ENCODE measurements around the gene BGLAP.

Gene BGLAP

GRCh38 chr1:156259805-156260204 is 17.8 kb downstream of the BGLAP start:
- DNase-seq: no peak

GRCh38 chr1:156260896-156261295 is 18.9 kb downstream of the BGLAP start:
- DNase-seq: no peak

- DNase-seq: no peak
Observed at GRCh38 chr1:156262461-156263287, 20.7 kb downstream of the BGLAP start.

GRCh38 chr1:156263288-156263655 is 21.3 kb downstream of the BGLAP start:
- DNase-seq: no peak

- DNase-seq: no peak
Observed at GRCh38 chr1:156266051-156266450, 24.1 kb downstream of the BGLAP start.

- no peak for DNase-seq
Observed at GRCh38 chr1:156268336-156268735, 26.4 kb downstream of the BGLAP start.

- no peak for DNase-seq
Observed at GRCh38 chr1:156270314-156270713, 28.3 kb downstream of the BGLAP start.

- no peak for DNase-seq
Observed at GRCh38 chr1:156276532-156276931, 34.5 kb downstream of the BGLAP start.

GRCh38 chr1:156276966-156277381 is 35.0 kb downstream of the BGLAP start:
- no peak for DNase-seq

- no peak for DNase-seq
Observed at GRCh38 chr1:156279837-156280236, 37.9 kb downstream of the BGLAP start.

- no peak for DNase-seq
Observed at GRCh38 chr1:156281281-156281680, 39.3 kb downstream of the BGLAP start.

- peak; percentile 34 for DNase-seq
Observed at GRCh38 chr1:156281693-156282478, 39.9 kb downstream of the BGLAP start.

- peak; percentile 98 for DNase-seq
Observed at GRCh38 chr1:156282479-156283222, 40.7 kb downstream of the BGLAP start, which contains the start of gene SMG5. TSS of gene SMG5 (minus strand) at chr1:156282825. CDS start at chr1:156282680, 145 bp downstream.

- no peak for DNase-seq
Observed at GRCh38 chr1:156283521-156283920, 41.5 kb downstream of the BGLAP start.

- DNase-seq: no peak
Observed at GRCh38 chr1:156284112-156284511, 42.1 kb downstream of the BGLAP start, which contains the start of gene TMEM79. TSS of gene TMEM79 (plus strand) at chr1:156284325. CDS start at chr1:156285227, 902 bp downstream.

- no peak for DNase-seq
Observed at GRCh38 chr1:156284757-156285156, 42.8 kb downstream of the BGLAP start.

- no peak for DNase-seq
Observed at GRCh38 chr1:156285437-156285836, 43.5 kb downstream of the BGLAP start.

GRCh38 chr1:156286061-156286460 is 44.1 kb downstream of the BGLAP start:
- no peak for DNase-seq

- no peak for DNase-seq
Observed at GRCh38 chr1:156289857-156290256, 47.9 kb downstream of the BGLAP start.

GRCh38 chr1:156291226-156292061 is 49.5 kb downstream of the BGLAP start:
- peak; percentile 24 for DNase-seq

Measured in NCI-H1048 (cell line).